Tibial nerve (tissue), 4 donors: ENCODE results near the gene PRPF6. TPM values are rescaled to one million over a fixed set of nuclear protein-coding genes. Genes with fewer than 3 reads are reported as not detected.

Source experiments
- DNase-seq, 2 donors: peaks; one replicate each; pipeline ENCODE4 v3.0.0-alpha.2; 2019; ENCODE audit warnings: low spot score in 2 of 2
- H3K27ac ChIP-seq, 4 donors: fragments of 200-600 bp; sonication (generic) in 3 of 4; one replicate each; pipeline ENCODE4 v1.5.1; 2017 to 2019; ENCODE audit warnings: mild to moderate bottlenecking in 1 of 4
- H3K27me3 ChIP-seq, 2 donors: fragments of 200-600 bp; sonication (generic) in 1 of 2; one replicate each; pipeline versions ENCODE4 v1.5.1 to v1.6.0; 2017 to 2019
- H3K36me3 ChIP-seq, 3 donors: fragments of 200-600 bp; sonication (generic); one replicate each; pipeline ENCODE4 v1.5.1; 2018 to 2019
- H3K4me1 ChIP-seq, 4 donors: fragments of 200-600 bp; sonication (generic) in 3 of 4; one replicate each; pipeline ENCODE4 v1.5.1; 2017 to 2019
- H3K4me3 ChIP-seq, 4 donors: fragments of 200-600 bp; sonication (generic) in 3 of 4; one replicate each; pipeline ENCODE4 v1.5.1; 2017 to 2019; ENCODE audit warnings: mild to moderate bottlenecking in 1 of 4, moderate library complexity in 1 of 4
- H3K9me3 ChIP-seq, 4 donors: fragments of 200-600 bp; sonication (generic) in 3 of 4; one replicate each; pipeline ENCODE4 v1.5.1; 2017 to 2019
- CTCF ChIP-seq, 5 experiments: fragments of 200-600 bp in 3 of 5; fragments of 450-650 bp in 2 of 5; sonication (generic) in 3 of 5; IDR thresholded peaks; one replicate each; pipeline ENCODE4 v1.5.1; 2016 to 2019; ENCODE audit warnings: antibody characterized with exemption in 5 of 5, mild to moderate bottlenecking in 3 of 5, moderate library complexity in 2 of 5
- EP300 ChIP-seq, 2 donors: sonication (generic); formaldehyde crosslinking; IDR thresholded peaks; one replicate each; pipeline ENCODE4 v1.6.1; 2017; ENCODE audit warnings: antibody characterized with exemption in 2 of 2, mild to moderate bottlenecking in 1 of 2
- POLR2A ChIP-seq, 2 donors: fragments of 450-650 bp; IDR thresholded peaks; one replicate each; pipeline ENCODE4 v1.6.1; 2017; ENCODE audit warnings: antibody characterized with exemption in 2 of 2, mild to moderate bottlenecking in 2 of 2, moderate library complexity in 2 of 2
- WGBS, 2 donors: methylation state at CpG; one replicate each; pipeline ENCODE4 v1.1.5; 2018; 5-methylcytosine and 5-hydroxymethylcytosine counted together
- total RNA-seq, 4 donors: library from RNA; depleted of rRNA; stranded (reverse); fragments of >200 nt; gene quantifications; one replicate each; pipeline ENCODE4 v1.1.0, GENCODE V29; 2016

The PRPF6 gene
- total RNA-seq, 4 donors from 2014 or later, result 70.5 to 77.0 (median 73.8) TPM

GRCh38 chr20:64076061-64076997 lies 95.4 kb downstream of the PRPF6 start:
- peak overlapping the region in 2 of 4 donors; percentile 57 to 81 for H3K4me3 ChIP-seq
- H3K27ac ChIP-seq, result peak overlapping the region in 1 of 4 donors; percentile 62
- peaks cover 0 to 42% (median 0%) of the 10 kb centered on the region in 3 donors for H3K36me3 ChIP-seq
- 93 to 96% methylated on average over 6 to 14 of the region's 22 CpGs for WGBS, 2 donors
- H3K27me3 ChIP-seq, result no peaks in the 10 kb centered on the region
- no peak for DNase-seq
- TF ChIP-seq EP300 (IDR thresholded peaks at IDR 0.05), result no peak
- TF ChIP-seq CTCF (IDR thresholded peaks at IDR 0.05), result no peak
- H3K9me3 ChIP-seq, result no peaks in the 10 kb centered on the region
- peaks cover 0 to 34% (median 11%) of the 10 kb centered on the region in 4 donors for H3K4me1 ChIP-seq

GRCh38 chr20:64077094-64077493 lies 96.2 kb downstream of the PRPF6 start:
- no peak for DNase-seq
- TF ChIP-seq EP300 (IDR thresholded peaks at IDR 0.05), result no peak
- no peak for TF ChIP-seq CTCF (IDR thresholded peaks at IDR 0.05)
- TF ChIP-seq POLR2A (IDR thresholded peaks at IDR 0.05), result no peak
- H3K4me3 ChIP-seq, result peak overlapping the region in 2 of 4 donors; percentile 57 to 81
- WGBS, 2 donors, result 87% methylated on average over 7 to 8 of the region's 8 CpGs
- H3K4me1 ChIP-seq, result peaks cover 0 to 38% (median 11%) of the 10 kb centered on the region in 4 donors
- H3K27me3 ChIP-seq, result no peaks in the 10 kb centered on the region
- H3K9me3 ChIP-seq, result no peaks in the 10 kb centered on the region
- H3K27ac ChIP-seq, result peak overlapping the region in 1 of 4 donors; percentile 62
- H3K36me3 ChIP-seq, result peaks cover 0 to 34% (median 0%) of the 10 kb centered on the region in 3 donors

- 60 to 78% methylated on average over 6 to 7 of the region's 7 CpGs for WGBS, 2 donors
- no peak for TF ChIP-seq EP300 (IDR thresholded peaks at IDR 0.05)
- TF ChIP-seq POLR2A (IDR thresholded peaks at IDR 0.05), result no peak
- no peak for TF ChIP-seq CTCF (IDR thresholded peaks at IDR 0.05)
- Histone ChIP-seq H3K9me3 (no peaks in the 10 kb centered on the region), H3K27ac (peak overlapping the region in 1 of 4 donors; percentile 62), H3K4me3 (peak overlapping the region in 2 of 4 donors; percentile 57 to 81), H3K27me3 (no peaks in the 10 kb centered on the region), H3K36me3 (peaks cover 0 to 30% (median 0%) of the 10 kb centered on the region in 3 donors), H3K4me1 (peaks cover 0 to 42% (median 11%) of the 10 kb centered on the region in 4 donors)
- no peak for DNase-seq
These were observed 96.6 kb downstream of the PRPF6 start for GRCh38 chr20:64077541-64077875.

- TF ChIP-seq CTCF (IDR thresholded peaks at IDR 0.05), result no peak
- TF ChIP-seq POLR2A (IDR thresholded peaks at IDR 0.05), result no peak
- no peak for TF ChIP-seq EP300 (IDR thresholded peaks at IDR 0.05)
These were observed 97.1 kb downstream of the PRPF6 start for GRCh38 chr20:64077876-64078551.

More at GRCh38 chr20:64077876-64078551, 97.1 kb downstream of the PRPF6 start:
- WGBS, 2 donors, result 56 to 57% methylated on average over 12 to 15 of the region's 15 CpGs
- peaks cover 0 to 26% (median 0%) of the 10 kb centered on the region in 3 donors for H3K36me3 ChIP-seq
- no peak for DNase-seq
- H3K27ac ChIP-seq, result peak overlapping the region in 2 of 4 donors; percentile 75 to 84
- H3K4me3 ChIP-seq, result peak overlapping the region in 3 of 4 donors; percentile 47 to 81 (median 57)
- peaks cover 0 to 2% of the 10 kb centered on the region in 2 donors for H3K27me3 ChIP-seq
- peaks cover 0 to 47% (median 13%) of the 10 kb centered on the region in 4 donors for H3K4me1 ChIP-seq
- H3K9me3 ChIP-seq, result no peaks in the 10 kb centered on the region
